T47D (cell line): ENCODE results near the gene EIF5.
"Not testable (repeated sequence)": the region's sequence is repeated elsewhere in the genome, so short reads cannot be mapped to it uniquely, and the experiment has no call there.

Experiments
- DNase-seq, 2 experiments: peaks; one replicate each; pipeline versions ENCODE4 v3.0.0 to v3.0.0-alpha.2; 2011 to 2012; ENCODE audit warnings: low read depth in 1 of 2, low spot score in 1 of 2
- JUND ChIP-seq: IDR thresholded peaks from 2 replicates; pipeline ENCODE4 v1.6.1; 2012; ENCODE audit warnings: low read depth
- in situ Hi-C: cut with HindIII; loops from 2 replicates; pipeline ENCODE4 v1.10.0; 2016; ENCODE audit warnings: low sequenced_read_pairs, low pct_unique_long_range_greater_than_20kb

Gene EIF5

DNA sequence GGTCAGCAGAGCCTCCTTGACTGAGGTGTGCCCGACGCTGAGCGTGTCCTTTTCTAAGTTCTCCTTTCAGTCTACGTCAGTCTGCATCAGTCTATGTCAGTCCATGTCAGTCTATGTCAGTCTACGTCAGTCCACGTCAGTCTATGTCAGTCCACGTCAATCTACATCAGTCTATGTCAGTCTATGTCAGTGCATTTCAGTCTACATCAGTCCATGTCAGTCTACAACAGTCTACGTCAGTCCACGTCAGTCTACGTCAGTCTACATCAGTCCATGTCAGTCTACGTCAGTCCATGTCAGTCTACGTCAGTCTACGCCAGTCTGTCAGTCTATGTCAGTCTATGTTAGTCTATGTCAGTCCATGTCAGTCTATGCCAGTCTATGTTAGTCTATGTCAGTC lies 15.9 kb downstream of the EIF5 start:
- no peak for DNase-seq
- no peak for TF ChIP-seq JUND
- in situ Hi-C loops, result no loop called here

DNA sequence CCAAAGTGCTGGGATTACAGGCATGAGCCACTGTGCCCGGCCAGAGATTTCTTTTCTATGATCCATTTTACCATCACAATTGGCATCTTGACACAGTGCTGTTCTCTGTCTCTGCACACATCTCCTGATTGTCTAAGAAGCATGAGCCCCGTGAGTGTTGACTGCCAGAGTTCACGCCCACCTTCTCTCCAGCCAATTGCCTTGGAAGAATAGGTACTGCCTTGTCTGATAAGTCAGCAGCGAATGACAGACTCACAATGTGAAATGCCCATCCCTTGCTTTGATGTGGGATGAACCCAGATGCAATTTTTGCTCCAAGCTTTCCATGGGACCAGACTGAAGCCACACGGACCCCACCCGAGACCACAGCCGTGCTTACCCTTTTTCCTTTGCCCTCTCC lies 19.3 kb downstream of the EIF5 start:
- TF ChIP-seq JUND, result no peak
- in situ Hi-C loops, result no loop called here
- DNase-seq, result no peak

DNA sequence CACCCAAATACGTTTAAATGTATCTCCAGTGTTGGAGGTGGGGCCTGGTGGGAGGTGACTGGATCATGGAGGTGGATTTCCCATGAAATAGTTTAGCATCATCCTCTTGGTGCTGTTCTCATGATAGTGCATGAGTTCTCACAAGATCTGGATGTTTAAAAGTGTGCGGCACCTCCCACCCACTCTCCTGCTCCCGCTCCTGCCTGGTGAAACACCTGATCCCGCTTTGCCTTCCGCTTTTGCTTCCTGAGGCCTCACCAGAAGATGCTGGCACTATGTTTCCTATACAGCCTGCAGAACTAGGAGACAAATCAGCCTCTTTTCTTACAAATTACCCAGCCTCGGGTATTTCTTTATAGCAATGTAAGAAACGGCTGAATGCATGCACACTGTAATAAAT lies 20.1 kb downstream of the EIF5 start:
- in situ Hi-C loops, result no loop called here
- no peak for TF ChIP-seq JUND
- no peak for DNase-seq

DNA sequence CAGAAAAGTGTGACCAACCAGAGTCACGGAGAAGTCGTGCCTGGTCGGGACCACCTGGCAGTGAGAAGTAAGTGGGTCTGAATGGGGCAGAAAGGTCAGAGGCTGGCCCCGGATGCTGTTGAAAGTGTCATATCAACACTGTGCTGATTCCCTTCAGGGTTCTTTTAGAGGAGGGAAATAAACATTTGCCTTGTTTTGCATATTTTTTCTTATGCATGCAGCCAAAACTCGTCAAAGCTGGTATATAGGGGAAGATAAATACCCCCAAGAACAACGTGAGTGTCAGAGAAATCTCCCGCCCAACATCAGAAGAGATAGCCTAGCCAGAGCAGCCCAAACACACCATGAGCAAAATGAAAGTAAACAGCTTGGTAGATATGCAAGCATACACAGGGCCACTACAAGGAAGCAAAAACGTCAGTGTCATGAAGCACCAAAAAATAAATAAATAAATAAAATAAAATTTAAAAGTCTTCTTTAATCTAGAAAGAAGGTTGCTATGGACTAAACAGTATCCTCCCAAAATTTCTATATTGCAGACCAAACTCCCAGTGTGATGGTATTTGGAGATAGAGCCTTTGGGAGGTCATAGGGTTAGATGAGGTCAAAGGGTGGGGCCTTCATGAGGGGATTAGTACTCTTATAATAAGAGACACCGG lies 22.1 kb downstream of the EIF5 start:
- TF ChIP-seq JUND, result no peak

DNA sequence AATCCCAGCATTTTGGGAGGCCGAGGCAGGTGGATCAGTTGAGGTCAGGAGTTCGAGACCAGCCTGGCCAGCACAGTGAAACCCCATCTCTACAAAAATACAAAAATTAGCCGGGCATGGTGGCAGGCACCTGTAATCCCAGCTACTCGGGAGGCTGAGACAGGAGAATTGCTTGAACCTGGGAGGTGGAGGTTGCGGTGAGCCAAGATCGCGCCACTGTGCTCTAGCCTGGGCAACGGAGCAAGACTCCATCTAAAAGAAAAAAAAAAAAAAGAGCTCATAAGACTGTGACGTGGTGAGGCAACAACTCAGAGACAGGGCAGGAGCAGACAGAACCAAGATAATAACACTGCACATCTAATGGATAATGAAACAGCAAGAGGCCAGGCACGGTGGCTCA lies 23.5 kb downstream of the EIF5 start:
- DNase-seq, in situ Hi-C loops: not testable (repeated sequence)

More for the DNA sequence above, 22.1 kb downstream of the EIF5 start:
- no peak for DNase-seq
- in situ Hi-C loops, result no loop called here

DNA sequence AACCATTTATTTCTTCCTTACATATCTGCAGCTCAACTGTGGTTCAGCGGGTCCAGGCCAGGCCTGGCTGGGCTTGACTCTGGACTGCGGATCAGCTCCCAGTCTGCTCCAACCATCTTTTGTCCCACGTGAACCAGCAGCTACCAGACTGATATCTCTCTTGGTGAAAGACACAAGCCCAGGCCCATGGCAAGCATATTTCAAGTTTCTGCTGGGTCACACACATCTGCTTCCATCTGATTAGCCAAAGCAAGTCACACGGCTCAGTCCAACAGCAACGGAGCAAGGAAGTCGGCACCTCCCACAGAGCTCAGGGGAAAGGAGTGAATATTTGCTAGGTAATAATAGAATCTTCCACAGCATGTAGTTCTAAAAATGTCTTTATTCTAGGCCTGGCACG lies 26.5 kb downstream of the EIF5 start:
- DNase-seq, result no peak
- in situ Hi-C loops, result no loop called here
- TF ChIP-seq JUND, result no peak

DNA sequence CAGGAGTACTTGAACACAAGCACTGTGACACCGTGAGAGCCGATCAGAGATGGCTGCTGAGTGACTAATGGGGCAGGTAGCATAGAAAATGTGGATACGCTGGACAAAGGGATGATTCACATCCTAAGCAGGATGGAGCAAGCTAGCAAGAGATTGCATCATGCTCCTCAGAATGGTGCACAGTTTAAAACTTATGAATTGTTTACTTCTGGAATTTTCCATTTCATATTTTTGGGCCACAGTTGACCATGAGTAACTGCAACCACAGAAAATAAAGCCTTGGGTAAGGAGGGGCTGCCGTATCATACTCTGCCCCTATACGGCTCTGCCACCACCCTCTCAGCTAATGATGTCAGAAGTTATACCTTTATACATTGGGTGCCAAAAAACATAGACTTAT lies 27.8 kb downstream of the EIF5 start:
- no peak for TF ChIP-seq JUND
- in situ Hi-C loops, result no loop called here
- DNase-seq, result no peak

DNA sequence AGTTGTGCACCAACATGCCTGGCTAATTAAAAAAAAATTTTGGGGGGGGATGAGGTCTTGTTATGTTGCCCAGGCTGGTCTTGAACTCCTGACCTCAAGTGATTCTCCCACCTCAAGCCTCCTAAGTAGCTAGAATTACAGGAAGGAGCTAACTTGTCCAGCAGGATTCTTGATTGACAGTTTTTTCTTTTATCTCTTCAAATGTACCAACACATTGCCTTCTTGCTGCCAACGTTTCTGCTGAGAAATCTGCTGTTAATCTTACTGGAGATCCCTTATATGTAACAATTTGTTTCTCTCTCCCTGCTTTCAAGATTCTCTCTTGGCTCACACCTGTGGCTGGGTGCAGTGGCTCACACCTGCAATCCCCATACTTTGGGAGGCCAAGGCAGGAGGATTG lies 28.7 kb downstream of the EIF5 start:
- TF ChIP-seq JUND, result no peak
- DNase-seq, result peak in 1 of 2 experiments; percentile 30
- in situ Hi-C loops, result no loop called here

DNA sequence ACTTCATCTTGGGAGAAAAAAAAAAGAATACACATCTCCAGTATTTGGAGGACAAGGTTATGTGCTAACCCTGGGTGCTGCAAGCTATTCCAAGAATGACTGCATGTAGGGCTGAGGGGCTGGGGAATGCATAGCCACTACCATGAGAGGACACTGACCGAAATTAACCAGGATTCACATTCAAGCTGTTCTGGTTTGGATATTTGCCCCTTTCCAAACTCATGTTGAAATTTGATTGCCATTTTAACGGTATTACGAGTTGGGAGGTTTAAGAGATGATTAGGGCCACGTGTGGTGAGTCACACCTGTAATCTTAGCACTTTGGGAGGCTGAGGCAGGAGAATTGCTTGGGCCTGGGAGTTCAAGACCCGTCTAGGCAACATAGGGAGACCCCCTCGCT lies 32.7 kb downstream of the EIF5 start:
- TF ChIP-seq JUND, result no peak
- in situ Hi-C loops, result no loop called here
- no peak for DNase-seq

DNA sequence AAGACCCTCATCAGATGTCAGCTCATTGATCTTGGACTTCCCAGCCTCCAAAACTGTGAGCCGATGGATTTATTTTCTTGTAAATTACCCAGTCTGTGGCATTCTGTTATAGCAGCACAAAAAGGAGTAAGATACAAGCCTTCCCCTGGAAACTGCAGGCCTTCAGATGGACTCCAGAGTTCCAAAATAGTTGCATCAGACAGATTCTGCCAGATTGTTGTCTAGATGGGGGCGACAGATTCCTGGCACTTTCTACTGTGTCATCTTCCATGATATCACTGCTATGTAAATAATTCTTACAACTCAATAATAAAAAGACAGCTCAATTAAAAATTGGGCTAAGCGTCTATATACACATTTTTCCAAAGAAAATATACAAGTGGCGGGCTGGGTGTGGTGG lies 34.0 kb downstream of the EIF5 start:
- in situ Hi-C loops, result no loop called here
- TF ChIP-seq JUND, result no peak
- DNase-seq, result no peak

DNA sequence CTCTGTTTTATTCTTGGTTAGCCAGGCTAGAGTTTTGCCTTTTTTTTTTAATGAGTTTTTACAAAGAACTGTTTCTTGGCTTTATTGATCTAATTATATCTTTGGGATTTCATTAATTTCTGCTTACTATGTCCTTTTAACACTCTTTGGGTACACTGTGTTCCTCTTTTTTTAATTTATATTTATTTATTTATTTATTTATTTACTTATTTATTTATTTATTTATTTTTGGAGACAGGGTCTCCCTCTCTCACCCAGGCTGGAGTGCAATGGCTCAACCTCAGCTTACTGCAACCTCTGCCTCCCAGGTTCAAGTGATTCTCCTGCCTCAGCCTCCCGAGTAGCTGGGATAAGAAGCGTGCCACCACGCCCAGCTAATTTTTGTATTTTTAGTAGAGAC lies 36.0 kb downstream of the EIF5 start:
- no peak for DNase-seq
- in situ Hi-C loops, result no loop called here
- TF ChIP-seq JUND, result no peak

DNA sequence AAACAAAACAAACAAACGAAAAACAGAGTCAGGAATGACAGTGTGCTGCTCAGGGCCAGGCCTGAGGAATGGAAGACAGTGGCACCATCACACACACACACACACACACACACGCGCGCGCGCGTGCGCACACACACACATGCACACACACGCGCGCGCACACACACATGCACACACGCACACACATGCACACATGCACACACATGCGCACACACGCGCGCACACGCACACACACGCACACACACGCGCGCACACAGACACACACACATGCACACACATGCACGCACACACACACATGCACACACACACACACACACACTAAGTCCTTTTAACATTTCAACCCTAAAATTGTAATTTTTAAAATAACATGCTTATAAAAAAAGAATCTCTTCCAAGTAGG lies 38.0 kb downstream of the EIF5 start:
- in situ Hi-C loops, result no loop called here
- TF ChIP-seq JUND, result no peak
- no peak for DNase-seq

DNA sequence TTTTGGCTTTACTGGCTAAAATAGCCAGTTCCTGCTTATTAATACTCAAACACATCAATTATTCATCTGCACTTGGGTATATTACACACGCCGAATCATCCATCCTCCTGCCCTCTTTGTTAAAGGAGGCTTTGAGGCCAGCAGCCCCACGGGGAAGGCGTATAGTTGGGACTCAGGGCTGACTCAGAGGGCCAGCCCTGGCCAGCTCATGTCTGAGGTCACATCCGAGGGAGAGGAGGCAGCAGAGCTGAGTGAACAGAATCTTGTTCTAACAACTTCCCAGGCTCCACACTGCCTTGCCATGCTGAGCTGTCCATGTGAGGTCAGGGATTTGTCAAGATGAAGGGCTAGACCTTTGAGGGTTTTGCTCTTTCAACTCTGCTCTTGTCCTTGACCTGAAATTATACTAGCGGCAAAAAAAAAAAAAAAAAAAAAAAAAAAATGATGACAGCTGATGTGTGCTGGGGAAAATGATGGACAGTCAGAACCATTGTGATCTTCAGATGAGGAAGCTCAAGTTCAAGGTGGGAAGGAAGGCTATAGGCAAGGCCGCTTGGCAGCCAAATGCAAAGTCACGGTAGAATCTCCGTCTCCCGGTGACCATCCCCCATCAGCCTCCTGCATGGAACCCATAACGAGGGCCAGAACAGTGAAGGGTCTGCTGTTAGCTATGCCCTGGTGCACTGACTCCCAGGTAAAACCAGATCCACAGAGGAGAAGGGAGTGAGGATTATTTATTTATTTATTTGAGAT lies 38.7 kb downstream of the EIF5 start:
- in situ Hi-C loops, result no loop called here
- no peak for TF ChIP-seq JUND
- DNase-seq, result no peak

DNA sequence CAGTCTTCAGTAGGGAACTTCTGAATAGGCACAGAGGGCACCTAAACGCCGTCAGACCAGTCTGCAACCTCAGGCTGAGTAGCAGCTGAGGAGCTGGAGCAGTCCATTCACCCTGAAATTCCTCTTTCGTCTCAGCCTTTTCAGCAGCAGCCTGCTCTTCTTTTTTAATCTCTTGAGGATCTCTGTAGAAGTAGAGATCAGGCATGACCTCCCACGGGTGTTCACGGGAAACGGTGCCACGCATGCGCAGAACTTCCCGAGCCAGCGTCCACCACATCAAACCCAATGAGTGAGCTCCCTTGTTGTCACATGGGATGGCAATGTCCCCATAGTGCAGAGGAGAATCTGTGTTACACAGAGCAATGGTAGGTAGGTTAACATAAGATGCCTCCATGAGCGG lies 40.1 kb downstream of the EIF5 start:
- DNase-seq, result peak in 1 of 2 experiments; percentile 77
- no peak for TF ChIP-seq JUND
- in situ Hi-C loops, result no loop called here
